ENCODE data around the gene AGK.
"Not testable (repeated sequence)": the region's sequence is repeated elsewhere in the genome, so short reads cannot be mapped to it uniquely, and the experiment has no call there.

The AGK gene

GRCh38 chr7:141557360-141557759 is 6.2 kb downstream of the AGK start:
- no peak for DNase-seq (ENCODE audit: low spot score)

- not testable (repeated sequence) for DNase-seq (ENCODE audit: low spot score)
Observed at GRCh38 chr7:141557831-141558531, 6.8 kb downstream of the AGK start.

- no peak for DNase-seq (ENCODE audit: low spot score)
Observed at GRCh38 chr7:141558544-141559183, 7.5 kb downstream of the AGK start.

- DNase-seq (ENCODE audit: low spot score), result no peak
Observed at GRCh38 chr7:141559961-141560360, 8.8 kb downstream of the AGK start.

GRCh38 chr7:141562036-141562435 is 10.8 kb downstream of the AGK start:
- no peak for DNase-seq (ENCODE audit: low spot score)

- no peak for DNase-seq (ENCODE audit: low spot score)
Observed at GRCh38 chr7:141562543-141562942, 11.3 kb downstream of the AGK start.

GRCh38 chr7:141562972-141563371 is 11.8 kb downstream of the AGK start:
- DNase-seq (ENCODE audit: low spot score), result no peak

GRCh38 chr7:141563956-141564623 is 12.9 kb downstream of the AGK start:
- no peak for DNase-seq (ENCODE audit: low spot score)

GRCh38 chr7:141567432-141567831 is 16.2 kb downstream of the AGK start:
- DNase-seq (ENCODE audit: low spot score), result no peak

- DNase-seq (ENCODE audit: low spot score), result no peak
Observed at GRCh38 chr7:141568227-141568626, 17.0 kb downstream of the AGK start.

GRCh38 chr7:141571059-141571458 is 19.8 kb downstream of the AGK start:
- no peak for DNase-seq (ENCODE audit: low spot score)

GRCh38 chr7:141572175-141572574 is 21.0 kb downstream of the AGK start:
- no peak for DNase-seq (ENCODE audit: low spot score)

- no peak for DNase-seq (ENCODE audit: low spot score)
Observed at GRCh38 chr7:141573511-141573910, 22.3 kb downstream of the AGK start.

- DNase-seq (ENCODE audit: low spot score), result no peak
Observed at GRCh38 chr7:141575164-141575563, 24.0 kb downstream of the AGK start.

GRCh38 chr7:141575654-141576448 is 24.6 kb downstream of the AGK start:
- no peak for DNase-seq (ENCODE audit: low spot score)

- DNase-seq (ENCODE audit: low spot score), result no peak
Observed at GRCh38 chr7:141577043-141577839, 26.0 kb downstream of the AGK start.

- not testable (repeated sequence) for DNase-seq (ENCODE audit: low spot score)
Observed at GRCh38 chr7:141579953-141580352, 28.7 kb downstream of the AGK start.

GRCh38 chr7:141582063-141582462 is 30.9 kb downstream of the AGK start:
- not testable (repeated sequence) for DNase-seq (ENCODE audit: low spot score)

GRCh38 chr7:141584935-141585334 is 33.7 kb downstream of the AGK start:
- DNase-seq (ENCODE audit: low spot score), result no peak

GRCh38 chr7:141585592-141586510 is 34.6 kb downstream of the AGK start:
- no peak for DNase-seq (ENCODE audit: low spot score)

GRCh38 chr7:141586878-141587277 is 35.7 kb downstream of the AGK start:
- no peak for DNase-seq (ENCODE audit: low spot score)

All from D341Med (cell line).